Heart left ventricle (tissue), 16 donors: ENCODE measurements around the gene JHY. TPM values are rescaled to one million over a fixed set of nuclear protein-coding genes. Genes with fewer than 3 reads are reported as not detected.

Experiments used
- ATAC-seq, 4 donors: fragments of 200-7000 bp; cut with Tn5 transposase; one replicate each; pipeline ENCODE4 v1.9.1; 2020 to 2022; ENCODE audit warnings: moderate library complexity in 4 of 4, mild to moderate bottlenecking in 3 of 4, moderate number of reproducible peaks in 1 of 4
- DNase-seq, 5 donors: peaks; one replicate each; pipeline ENCODE4 v3.0.0-alpha.2; 2020
- H3K27ac ChIP-seq, 12 donors: fragments of 200-600 bp; sonication (generic) in 4 of 12; one replicate each; pipeline versions ENCODE4 v1.5.0 to v1.8.0; 2016 to 2022; ENCODE audit warnings: mild to moderate bottlenecking in 2 of 12
- H3K27me3 ChIP-seq, 9 donors: fragments of 200-600 bp; sonication (generic) in 2 of 9; one replicate each; pipeline versions ENCODE4 v1.5.1 to v1.8.0; 2016 to 2022; ENCODE audit warnings: mild to moderate bottlenecking in 3 of 9
- H3K36me3 ChIP-seq, 9 donors: fragments of 200-600 bp; sonication (generic) in 2 of 9; one replicate each; pipeline versions ENCODE4 v1.5.0 to v1.8.0; 2018 to 2022; ENCODE audit warnings: mild to moderate bottlenecking in 2 of 9
- H3K4me1 ChIP-seq, 12 donors: fragments of 200-600 bp; sonication (generic) in 4 of 12; one replicate each; pipeline versions ENCODE4 v1.5.0 to v1.8.0; 2016 to 2022; ENCODE audit warnings: mild to moderate bottlenecking in 3 of 12
- H3K4me3 ChIP-seq, 12 donors: fragments of 200-600 bp; sonication (generic) in 4 of 12; one replicate each; pipeline versions ENCODE4 v1.5.0 to v1.8.0; 2017 to 2022; ENCODE audit warnings: mild to moderate bottlenecking in 9 of 12, moderate library complexity in 4 of 12
- H3K9me3 ChIP-seq, 12 donors: fragments of 200-600 bp; sonication (generic) in 4 of 12; one replicate each; pipeline versions ENCODE4 v1.5.0 to v1.8.0; 2016 to 2022; ENCODE audit warnings: mild to moderate bottlenecking in 1 of 12
- POLR2A ChIP-seq, 2 donors: fragments of 450-650 bp; IDR thresholded peaks; one replicate each; pipeline ENCODE4 v1.6.1; 2017; ENCODE audit warnings: antibody characterized with exemption in 2 of 2, mild to moderate bottlenecking in 2 of 2, moderate library complexity in 2 of 2
- WGBS, 4 donors: extraction: QIAGEN DNeasy Blood & Tissue Kit in 2 of 4; methylation state at CpG; one replicate each; pipeline versions ENCODE4 v1.1.5 to v1.1.7; 2013 to 2018; 5-methylcytosine and 5-hydroxymethylcytosine counted together
- intact Hi-C, 10 donors: fragments of 100-400 bp; cut with DNase I; formaldehyde crosslinking; loops; one replicate each; pipeline versions ENCODE4 v1.11.1 to v1.14.2; 2022
- polyA plus RNA-seq, 2 donors: library from polyadenylated mRNA; stranded (reverse); fragments of 200-250 nt; gene quantifications; one replicate each; pipeline ENCODE4 v1.2.3, GENCODE V29; 2013
- total RNA-seq, 9 donors: library from RNA; depleted of rRNA in 2 of 9; stranded (reverse); fragments of >200 nt in 2 of 9; fragmentation: NEBNext Ultra II Directional in 3 of 9; extraction: Animal tissue kit (Norgen Biotek cat#: 25700) in 3 of 9; gene quantifications; one replicate each; pipeline versions ENCODE4 v1.1.0 to v1.2.4, GENCODE V29; 2016 to 2023
- TF ChIP-seq, protein P1 (sequence below), 12 donors: fragments of 200-600 bp; sonication (generic) in 4 of 12; IDR thresholded peaks; one replicate each; pipeline versions ENCODE4 v1.5.0 to v1.8.0; 2018 to 2022; ENCODE audit warnings: antibody characterized with exemption in 12 of 12, mild to moderate bottlenecking in 5 of 12
- donor health status: ischemic (EF 13 %, LVEDD 7.1; RV severe dilation, severe dysfunction).
- donor health status: healthy with polysubstance abuse.
- donor health status: DM: no; HTN: yes; CAD: no.
- donor health status: DM: no; HTN: no; CAD: no.
- donor health status: ischemic (EF 25% LVEDD 6.9; RV normal size, moderate dysfunction).
- donor health status: ischemic (EF 25% LVEDD 5.7; RV mildly dilated, moderate dysfunction).
- donor health status: healthy.
- donor health status: DM: yes; HTN: yes; CAD: no.
- donor health status: ischemic (EF 35%, LVEDD 5.7; RV mildly dilated, moderate dysfunction).
- donor health status: nonischemic (EF 11% LVEDD 7.7; RV severe dilation, severe dysfunction).
- donor health status: DM: yes; HTN: yes; CAD: no.
- donor health status: PGD.
- donor health status: ischemic (EF 29% LVEDD 5.4; RV normal size, mild dysfunction).
- donor health status: nonischemic (EF 23%, LVEDD 6.1; RV moderate dilation, normal function).

The JHY gene
- total and polyA plus RNA-seq, 11 donors = 0.50 to 2.3 (median 0.93) TPM

DNA sequence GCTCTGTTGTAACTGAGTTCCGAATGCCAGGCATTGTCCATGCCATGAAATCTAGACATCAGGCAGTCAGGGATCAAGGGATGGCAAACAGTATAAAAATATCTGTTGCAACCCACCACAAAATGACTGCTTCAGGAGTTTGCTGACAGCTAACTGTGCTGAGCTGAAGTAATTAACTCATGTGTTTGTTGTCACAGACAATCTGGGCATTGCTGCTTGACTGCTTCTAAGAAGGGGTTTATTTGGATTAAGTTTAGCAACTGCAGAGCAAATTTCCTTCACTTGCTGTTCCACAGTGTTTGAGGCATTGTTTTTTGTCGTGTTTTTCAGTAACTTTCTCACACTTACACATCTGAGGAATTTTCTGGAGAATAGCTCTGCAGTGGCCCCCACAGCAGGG is 68.7 kb downstream of the JHY start:
- intact Hi-C loops = no loop called here
- H3K36me3 ChIP-seq = peaks cover 0 to 15% (median 0%) of the 10 kb centered on the region in 9 donors
- no peak for TF ChIP-seq POLR2A (IDR thresholded peaks at IDR 0.05)
- TF ChIP-seq, protein P1, sequence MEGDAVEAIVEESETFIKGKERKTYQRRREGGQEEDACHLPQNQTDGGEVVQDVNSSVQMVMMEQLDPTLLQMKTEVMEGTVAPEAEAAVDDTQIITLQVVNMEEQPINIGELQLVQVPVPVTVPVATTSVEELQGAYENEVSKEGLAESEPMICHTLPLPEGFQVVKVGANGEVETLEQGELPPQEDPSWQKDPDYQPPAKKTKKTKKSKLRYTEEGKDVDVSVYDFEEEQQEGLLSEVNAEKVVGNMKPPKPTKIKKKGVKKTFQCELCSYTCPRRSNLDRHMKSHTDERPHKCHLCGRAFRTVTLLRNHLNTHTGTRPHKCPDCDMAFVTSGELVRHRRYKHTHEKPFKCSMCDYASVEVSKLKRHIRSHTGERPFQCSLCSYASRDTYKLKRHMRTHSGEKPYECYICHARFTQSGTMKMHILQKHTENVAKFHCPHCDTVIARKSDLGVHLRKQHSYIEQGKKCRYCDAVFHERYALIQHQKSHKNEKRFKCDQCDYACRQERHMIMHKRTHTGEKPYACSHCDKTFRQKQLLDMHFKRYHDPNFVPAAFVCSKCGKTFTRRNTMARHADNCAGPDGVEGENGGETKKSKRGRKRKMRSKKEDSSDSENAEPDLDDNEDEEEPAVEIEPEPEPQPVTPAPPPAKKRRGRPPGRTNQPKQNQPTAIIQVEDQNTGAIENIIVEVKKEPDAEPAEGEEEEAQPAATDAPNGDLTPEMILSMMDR (IDR thresholded peaks at IDR 0.05) = no peak

GRCh38 chr11:122954455-122954854 is 71.9 kb downstream of the JHY start:
- peaks cover 0 to 2% (median 0%) of the 10 kb centered on the region in 9 donors for H3K27me3 ChIP-seq
- no peak overlapping the region for H3K27ac ChIP-seq
- WGBS, 4 donors = 87 to 95% (median 90%) methylated on average over 4 of the region's 4 CpGs
- DNase-seq (no peak), ATAC-seq (no peak)
- H3K4me1 ChIP-seq = no peaks in the 10 kb centered on the region
- peaks cover 0 to 3% (median 0%) of the 10 kb centered on the region in 9 donors for H3K36me3 ChIP-seq
- TF ChIP-seq, protein P1 (IDR thresholded peaks at IDR 0.05) = no peak
- TF ChIP-seq POLR2A (IDR thresholded peaks at IDR 0.05) = no peak
- intact Hi-C loops = no loop called here
- H3K9me3 ChIP-seq = no peaks in the 10 kb centered on the region
- no peak overlapping the region for H3K4me3 ChIP-seq

More for the DNA sequence above, 68.7 kb downstream of the JHY start:
- 56 to 69% (median 65%) methylated on average over 2 of the region's 2 CpGs for WGBS, 4 donors
- Histone ChIP-seq H3K4me1 (no peaks in the 10 kb centered on the region), H3K27ac (no peak overlapping the region), H3K4me3 (no peak overlapping the region), H3K9me3 (no peaks in the 10 kb centered on the region), H3K27me3 (peaks cover 0 to 3% (median 0%) of the 10 kb centered on the region in 9 donors)
- ATAC-seq (no peak), DNase-seq (no peak)

DNA sequence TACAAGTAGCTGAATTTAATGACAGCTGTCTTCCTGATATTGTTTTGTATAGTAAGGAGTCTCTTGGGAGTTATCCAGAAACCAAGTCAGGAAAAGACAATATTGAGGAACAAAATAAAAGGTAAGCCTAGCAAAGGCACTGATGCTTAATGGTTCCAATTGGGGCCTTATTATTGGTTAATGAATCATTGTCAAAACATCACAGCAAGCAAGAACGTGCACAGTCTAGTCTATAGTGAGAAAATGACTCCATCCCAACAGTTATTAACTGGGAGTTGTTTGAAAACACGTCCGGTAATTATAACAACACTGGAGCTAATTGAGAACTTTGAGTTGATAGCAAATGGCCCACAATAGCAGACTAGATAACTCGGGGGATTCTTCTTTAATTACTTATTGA is 81.4 kb downstream of the JHY start:
- DNase-seq (no peak), ATAC-seq (no peak)
- 62 to 66% (median 62%) methylated on average over 4 of the region's 4 CpGs for WGBS, 4 donors
- Histone ChIP-seq H3K36me3 (peaks cover 0 to 5% (median 0%) of the 10 kb centered on the region in 9 donors), H3K27ac (no peak overlapping the region), H3K4me3 (no peak overlapping the region), H3K4me1 (no peaks in the 10 kb centered on the region), H3K9me3 (peaks cover 0 to 5% (median 0%) of the 10 kb centered on the region in 12 donors), H3K27me3 (peaks cover 0 to 39% (median 10%) of the 10 kb centered on the region in 9 donors)
- no peak for TF ChIP-seq POLR2A (IDR thresholded peaks at IDR 0.05)
- TF ChIP-seq, protein P1 (IDR thresholded peaks at IDR 0.05) = no peak
- intact Hi-C loops = no loop called here

- Histone ChIP-seq H3K27me3 (peaks cover 46 to 98% (median 82%) of the 10 kb centered on the region in 9 donors), H3K27ac (no peak overlapping the region), H3K9me3 (no peaks in the 10 kb centered on the region), H3K36me3 (no peaks in the 10 kb centered on the region), H3K4me3 (no peak overlapping the region), H3K4me1 (peaks cover 0 to 18% (median 7%) of the 10 kb centered on the region in 12 donors)
- intact Hi-C loops = no loop called here
- ATAC-seq (no peak), DNase-seq (no peak)
- 7 to 15% (median 10%) methylated on average over 21 of the region's 21 CpGs for WGBS, 4 donors
- TF ChIP-seq, protein P1 (IDR thresholded peaks at IDR 0.05) = no peak
Measured at GRCh38 chr11:122976061-122976733, 93.6 kb downstream of the JHY start.
